Naive thymus-derived CD4-positive, alpha-beta T cell (primary cell): ENCODE data around the gene ZDHHC14. TPM values are rescaled to one million over a fixed set of nuclear protein-coding genes. Genes with fewer than 3 reads are reported as not detected.
"Not testable (repeated sequence)": the region's sequence is repeated elsewhere in the genome, so short reads cannot be mapped to it uniquely, and the experiment has no call there.

ENCODE experiments used
- ATAC-seq: fragments of 150-1000 bp; cut with Tn5 transposase; 2 replicates; pipeline ENCODE4 v1.10.0; 2021; ENCODE audit warnings: mild to moderate bottlenecking, moderate library complexity
- CTCF ChIA-PET: fragments of 350-600 bp; sonication (Branson Sonifier 250); formaldehyde crosslinking; loops from one replicate; lab custom pipeline; 2021; ENCODE audit warnings: antibody characterized with exemption; lab: Charles Lee
- POLR2A ChIA-PET: fragments of 350-600 bp; sonication (Branson Sonifier 250); formaldehyde crosslinking; loops from one replicate; lab custom pipeline; 2021; ENCODE audit warnings: antibody characterized with exemption, inconsistent platforms; lab: Charles Lee
- DNase-seq, 9 donors: peaks; one replicate each; pipeline versions ENCODE4 v3.0.0 to v3.0.0-alpha.2; 2020 to 2022; ENCODE audit warnings: mixed read lengths in 1 of 9
- H3K27ac ChIP-seq: one replicate; pipeline ENCODE4 v1.7.0; 2013; ENCODE audit warnings: mild to moderate bottlenecking, low read depth, low read length, moderate library complexity
- H3K27me3 ChIP-seq, 2 donors: one replicate each; pipeline ENCODE4 v1.7.0; 2013; ENCODE audit warnings: low read length in 2 of 2, mild to moderate bottlenecking in 2 of 2, moderate library complexity in 2 of 2; ENCODE audit not compliant: control insufficient read depth in 2 of 2, insufficient read depth in 2 of 2
- H3K36me3 ChIP-seq, 3 experiments: 1 replicate in 2 of 3; 2 replicates in 1 of 3; pipeline ENCODE4 v1.7.0; 2013; ENCODE audit warnings: low read length in 3 of 3, mild to moderate bottlenecking in 3 of 3, moderate library complexity in 1 of 3; ENCODE audit not compliant: insufficient read depth in 3 of 3, control insufficient read depth in 2 of 3
- H3K4me1 ChIP-seq, 2 donors: one replicate each; pipeline ENCODE4 v1.7.0; 2013; ENCODE audit warnings: low read length in 2 of 2, mild to moderate bottlenecking in 2 of 2, moderate library complexity in 1 of 2; ENCODE audit not compliant: control insufficient read depth in 2 of 2, insufficient read depth in 2 of 2
- H3K4me3 ChIP-seq: 2 replicates; pipeline ENCODE4 v1.7.0; 2013; ENCODE audit warnings: mild to moderate bottlenecking, low read length
- H3K9me3 ChIP-seq, 3 experiments: 1 replicate in 2 of 3; 2 replicates in 1 of 3; pipeline ENCODE4 v1.7.0; 2013; ENCODE audit warnings: low read length in 3 of 3; ENCODE audit not compliant: control insufficient read depth in 2 of 3
- H3K27ac Mint-ChIP-seq, 9 donors: one replicate each; pipeline ENCODE4 v1.8.0; 2020 to 2022; ENCODE audit warnings: mixed read lengths in 9 of 9, mild to moderate bottlenecking in 8 of 9, moderate library complexity in 5 of 9, inconsistent platforms in 2 of 9
- H3K27me3 Mint-ChIP-seq, 5 donors: one replicate each; pipeline ENCODE4 v1.8.0; 2021 to 2022; ENCODE audit warnings: mixed read lengths in 5 of 5, mild to moderate bottlenecking in 1 of 5
- H3K36me3 Mint-ChIP-seq, 5 donors: one replicate each; pipeline ENCODE4 v1.8.0; 2020 to 2022; ENCODE audit warnings: mixed read lengths in 5 of 5, mild to moderate bottlenecking in 3 of 5, inconsistent platforms in 1 of 5
- H3K4me1 Mint-ChIP-seq, 7 donors: one replicate each; pipeline ENCODE4 v1.8.0; 2020 to 2022; ENCODE audit warnings: mixed read lengths in 7 of 7, mild to moderate bottlenecking in 3 of 7, inconsistent platforms in 1 of 7
- H3K4me3 Mint-ChIP-seq, 10 donors: one replicate each; pipeline ENCODE4 v1.8.0; 2020 to 2022; ENCODE audit warnings: mild to moderate bottlenecking in 10 of 10, mixed read lengths in 10 of 10, moderate library complexity in 6 of 10, inconsistent platforms in 2 of 10
- H3K9me3 Mint-ChIP-seq, 11 donors: one replicate each; pipeline ENCODE4 v1.8.0; 2020 to 2022; ENCODE audit warnings: mixed read lengths in 11 of 11, mild to moderate bottlenecking in 4 of 11, inconsistent platforms in 1 of 11, moderate library complexity in 1 of 11
- intact Hi-C, 2 donors: fragments of 100-400 bp; cut with micrococcal nuclease; formaldehyde crosslinking; loops; one replicate each; pipeline ENCODE4 v1.15.1; 2023
- polyA plus RNA-seq, 2 donors: library from polyadenylated mRNA; unstranded; fragments of 300-500 nt; fragmentation: Illumina TruSeq; gene quantifications; one replicate each; pipeline ENCODE4 v1.2.3, GENCODE V29; 2021
- total RNA-seq, 6 experiments: library from RNA in 5 of 6; stranded (reverse) in 5 of 6; gene quantifications; 1 replicate in 5 of 6; 2 replicates in 1 of 6; pipeline ENCODE4 v1.2.3 and lab custom pipeline; 2021 to 2026

Gene ZDHHC14
- total and polyA plus RNA-seq, 7 experiments from 2014 or later: 0.13 to 18.2 (median 0.95) TPM

DNA sequence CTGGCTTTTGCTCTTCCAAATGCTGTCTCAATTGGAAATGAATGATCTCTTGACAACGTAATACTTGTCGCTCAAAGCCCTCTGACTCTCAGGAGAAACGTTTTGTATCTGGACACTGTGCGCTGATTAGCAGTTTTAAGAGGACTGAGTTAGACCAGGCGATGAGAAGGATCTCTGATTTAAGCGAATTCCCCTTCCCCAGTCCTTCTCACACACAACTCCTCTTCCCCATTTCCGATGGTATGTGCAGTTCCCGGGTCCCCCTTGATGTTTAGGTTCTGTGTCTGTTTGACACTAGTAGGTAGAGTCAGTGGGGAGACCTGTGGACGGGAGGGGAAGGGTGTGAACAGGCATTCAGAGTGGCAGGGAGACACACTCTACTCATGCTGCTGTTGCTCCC is 2.5 kb downstream of the ZDHHC14 start:
- Histone ChIP-seq H3K4me1 (peaks cover 4 to 5% of the 10 kb centered on the region in 2 donors), H3K4me3 (no peak overlapping the region), H3K27me3 (no peaks in the 10 kb centered on the region), H3K27ac (no peak overlapping the region), H3K9me3 (no peaks in the 10 kb centered on the region), H3K36me3 (peaks cover 0 to 10% (median 0%) of the 10 kb centered on the region in 3 experiments)
- Mint-ChIP-seq H3K27me3 (peaks cover 0 to 5% (median 3%) of the 10 kb centered on the region in 5 donors), H3K27ac (peak overlapping the region in 1 of 9 donors; percentile 16), H3K4me3 (peak overlapping the region in 6 of 10 donors; percentile 11 to 90 (median 68)), H3K9me3 (no peaks in the 10 kb centered on the region), H3K36me3 (peaks cover 0 to 16% (median 0%) of the 10 kb centered on the region in 5 donors), H3K4me1 (peaks cover 7 to 44% (median 18%) of the 10 kb centered on the region in 7 donors)
- ATAC-seq (no peak), DNase-seq (no peak)
- ChIA-PET POLR2A (interaction anchor here (0.7 kb wide), 1 partner anchor 108 kb away, joined by 3 read pairs; no protein-coding TSS in a partner anchor), CTCF (no interaction called here)
- intact Hi-C loops: loop anchor here (2.0 to 5.0 kb wide), 7 partner anchors 184 to 986 kb away; partner anchors contain the start of genes SNX9 (in 1 of the 2) and SYNJ2 (in 1 of the 2)

GRCh38 chr6:157384962-157385361 is 4.0 kb downstream of the ZDHHC14 start:
- H3K4me3 Mint-ChIP-seq, POLR2A ChIA-PET: not testable (repeated sequence)
- intact Hi-C loops: loop anchor here in 1 of 2 donors (5.0 kb wide), 6 partner anchors 182 to 988 kb away; partner anchors contain the start of gene SNX9

GRCh38 chr6:157385482-157385881 is 4.5 kb downstream of the ZDHHC14 start:
- peaks cover 0 to 4% (median 0%) of the 10 kb centered on the region in 3 experiments for H3K36me3 ChIP-seq
- intact Hi-C loops: no loop called here
- Mint-ChIP-seq H3K27ac (peak overlapping the region in 1 of 9 donors; percentile 51), H3K4me3 (peak overlapping the region in 1 of 10 donors; percentile 45), H3K36me3 (peaks cover 0 to 30% (median 0%) of the 10 kb centered on the region in 5 donors), H3K9me3 (peaks cover 0 to 9% (median 6%) of the 10 kb centered on the region in 11 donors), H3K27me3 (peaks cover 0 to 5% (median 3%) of the 10 kb centered on the region in 5 donors), H3K4me1 (peaks cover 0 to 37% (median 11%) of the 10 kb centered on the region in 7 donors)
- no peaks in the 10 kb centered on the region for H3K9me3 ChIP-seq
- H3K27ac ChIP-seq: no peak overlapping the region
- CTCF ChIA-PET: interaction anchor here (0.7 kb wide), 1 partner anchor 89 kb away, joined by 3 read pairs; no protein-coding TSS in a partner anchor
- POLR2A ChIA-PET: no interaction called here
- DNase-seq (no peak), ATAC-seq (no peak)
- H3K4me1 ChIP-seq: no peaks in the 10 kb centered on the region
- H3K4me3 ChIP-seq: no peak overlapping the region
- no peaks in the 10 kb centered on the region for H3K27me3 ChIP-seq

More at GRCh38 chr6:157384962-157385361, 4.0 kb downstream of the ZDHHC14 start:
- not testable (repeated sequence) for ATAC-seq, H3K36me3 ChIP-seq, H3K4me3 ChIP-seq, H3K27ac Mint-ChIP-seq, H3K4me1 ChIP-seq, H3K9me3 ChIP-seq, H3K9me3 Mint-ChIP-seq, H3K27me3 ChIP-seq, H3K27ac ChIP-seq, H3K27me3 Mint-ChIP-seq, DNase-seq
- CTCF ChIA-PET: interaction anchor here (0.7 kb wide), 1 partner anchor 89 kb away, joined by 3 read pairs; no protein-coding TSS in a partner anchor
- H3K4me1 Mint-ChIP-seq: peaks cover 1 to 37% (median 12%) of the 10 kb centered on the region in 7 donors
- peaks cover 0 to 25% (median 0%) of the 10 kb centered on the region in 5 donors for H3K36me3 Mint-ChIP-seq

DNA sequence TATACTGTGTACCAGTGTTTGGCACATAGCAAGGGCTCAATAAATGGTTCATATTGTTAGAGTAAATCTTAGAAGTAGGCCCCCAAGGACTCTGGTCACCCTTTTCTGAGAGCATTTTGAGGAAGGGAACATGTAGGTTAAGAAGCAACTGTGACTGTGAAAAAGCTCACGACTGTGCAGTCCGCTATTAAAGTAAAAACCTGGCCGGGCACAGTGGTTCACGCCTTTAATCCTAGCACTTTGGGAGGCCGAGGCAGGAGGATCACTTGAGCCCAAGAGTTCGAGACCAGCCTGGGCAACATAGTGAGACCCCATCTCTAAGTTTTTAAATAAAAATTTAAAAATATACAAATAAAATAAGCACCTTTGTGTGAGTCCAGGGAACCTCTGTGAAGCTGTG is 5.0 kb downstream of the ZDHHC14 start:
- intact Hi-C loops: no loop called here
- Histone ChIP-seq H3K4me1 (no peaks in the 10 kb centered on the region), H3K9me3 (peaks cover 0 to 2% (median 0%) of the 10 kb centered on the region in 3 experiments), H3K27me3 (no peaks in the 10 kb centered on the region), H3K4me3 (no peak overlapping the region), H3K27ac (no peak overlapping the region), H3K36me3 (no peaks in the 10 kb centered on the region)
- ATAC-seq (no peak), DNase-seq (no peak)
- H3K27me3 Mint-ChIP-seq: peaks cover 0 to 5% (median 3%) of the 10 kb centered on the region in 5 donors
- CTCF ChIA-PET: no interaction called here
- no peak overlapping the region for H3K27ac Mint-ChIP-seq
- H3K4me1 Mint-ChIP-seq: peaks cover 0 to 37% (median 11%) of the 10 kb centered on the region in 7 donors
- H3K9me3 Mint-ChIP-seq: peaks cover 0 to 13% (median 9%) of the 10 kb centered on the region in 11 donors
- POLR2A ChIA-PET: no interaction called here
- no peak overlapping the region for H3K4me3 Mint-ChIP-seq
- H3K36me3 Mint-ChIP-seq: peaks cover 0 to 35% (median 0%) of the 10 kb centered on the region in 5 donors

DNA sequence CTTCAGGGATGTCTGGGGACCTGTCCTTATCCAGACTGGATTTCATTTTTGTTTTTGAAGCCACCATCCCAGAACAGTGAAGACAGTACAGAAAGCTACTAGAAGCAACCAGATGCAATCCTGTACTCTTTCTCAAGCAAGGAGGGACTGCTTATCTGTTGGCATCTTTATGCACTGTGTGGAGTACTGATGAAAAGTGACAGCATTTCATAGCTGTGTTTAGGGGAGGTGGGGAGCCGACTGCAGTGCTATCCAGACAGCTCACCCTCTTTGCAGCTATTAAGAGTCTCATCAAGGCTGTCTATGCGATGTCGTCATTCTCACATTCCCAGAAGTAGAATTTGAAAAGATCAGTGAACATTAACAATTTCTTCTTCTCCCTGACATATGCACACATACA is 5.5 kb downstream of the ZDHHC14 start:
- H3K4me3 Mint-ChIP-seq: no peak overlapping the region
- H3K4me1 Mint-ChIP-seq: peaks cover 0 to 37% (median 11%) of the 10 kb centered on the region in 7 donors
- H3K4me1 ChIP-seq: no peaks in the 10 kb centered on the region
- H3K9me3 ChIP-seq: peaks cover 0 to 7% (median 0%) of the 10 kb centered on the region in 3 experiments
- intact Hi-C loops: no loop called here
- no peaks in the 10 kb centered on the region for H3K36me3 ChIP-seq
- H3K4me3 ChIP-seq: no peak overlapping the region
- peaks cover 0 to 38% (median 4%) of the 10 kb centered on the region in 5 donors for H3K36me3 Mint-ChIP-seq
- ATAC-seq (no peak), DNase-seq (no peak)
- POLR2A ChIA-PET: no interaction called here
- peaks cover 0 to 5% (median 3%) of the 10 kb centered on the region in 5 donors for H3K27me3 Mint-ChIP-seq
- CTCF ChIA-PET: no interaction called here
- H3K9me3 Mint-ChIP-seq: peaks cover 0 to 16% (median 12%) of the 10 kb centered on the region in 11 donors
- no peaks in the 10 kb centered on the region for H3K27me3 ChIP-seq
- no peak overlapping the region for H3K27ac Mint-ChIP-seq
- H3K27ac ChIP-seq: no peak overlapping the region

GRCh38 chr6:157388924-157389323 is 7.9 kb downstream of the ZDHHC14 start:
- DNase-seq (no peak), ATAC-seq (no peak)
- Histone ChIP-seq H3K4me3 (no peak overlapping the region), H3K36me3 (no peaks in the 10 kb centered on the region), H3K27me3 (no peaks in the 10 kb centered on the region), H3K9me3 (peaks cover 0 to 7% (median 0%) of the 10 kb centered on the region in 3 experiments), H3K4me1 (no peaks in the 10 kb centered on the region), H3K27ac (no peak overlapping the region)
- Mint-ChIP-seq H3K9me3 (peaks cover 0 to 25% (median 16%) of the 10 kb centered on the region in 11 donors), H3K36me3 (peaks cover 0 to 47% (median 10%) of the 10 kb centered on the region in 5 donors), H3K27me3 (no peaks in the 10 kb centered on the region), H3K4me1 (peaks cover 0 to 29% (median 0%) of the 10 kb centered on the region in 7 donors), H3K4me3 (no peak overlapping the region), H3K27ac (no peak overlapping the region)
- ChIA-PET CTCF (no interaction called here), POLR2A (interaction anchor here (1.1 kb wide), 1 partner anchor 10 kb away, joined by 3 read pairs; no protein-coding TSS in a partner anchor)
- intact Hi-C loops: no loop called here
